Neuronal stem cell (in vitro differentiated cells): Measurements from ENCODE around the gene RNF103.

Experiments used
- DNase-seq: peaks from one replicate; pipeline ENCODE4 v3.0.0-alpha.2; 2013; ENCODE audit warnings: low spot score
- H2AFZ ChIP-seq: one replicate; pipeline ENCODE4 v1.6.1; 2013; ENCODE audit warnings: mild to moderate bottlenecking, low read length, inconsistent platforms
- H2AK5ac ChIP-seq: 2 replicates; pipeline ENCODE4 v1.6.1; 2013; ENCODE audit warnings: low read depth, mild to moderate bottlenecking, inconsistent platforms, low read length, moderate library complexity, mixed read lengths
- H2BK120ac ChIP-seq: 2 replicates; pipeline ENCODE4 v1.6.1; 2013; ENCODE audit warnings: low read depth, mild to moderate bottlenecking, inconsistent platforms, low read length, moderate library complexity, mixed read lengths
- H2BK12ac ChIP-seq: one replicate; pipeline ENCODE4 v1.6.1; 2013; ENCODE audit warnings: low read length, inconsistent platforms
- H2BK15ac ChIP-seq: 2 replicates; pipeline ENCODE4 v1.6.1; 2013; ENCODE audit warnings: mild to moderate bottlenecking, low read length, inconsistent platforms, mixed read lengths
- H2BK5ac ChIP-seq: one replicate; pipeline ENCODE4 v1.6.1; 2013; ENCODE audit warnings: inconsistent platforms, mild to moderate bottlenecking, low read length, moderate library complexity
- H3K14ac ChIP-seq: one replicate; pipeline ENCODE4 v1.6.1; 2013; ENCODE audit warnings: low read length, inconsistent platforms
- H3K18ac ChIP-seq: 2 replicates; pipeline ENCODE4 v1.6.1; 2013; ENCODE audit warnings: low read length, inconsistent platforms
- H3K23ac ChIP-seq: 2 replicates; pipeline ENCODE4 v1.6.1; 2013; ENCODE audit warnings: low read depth, mild to moderate bottlenecking, mixed read lengths, low read length, inconsistent platforms; ENCODE audit not compliant: poor library complexity
- H3K27ac ChIP-seq: replicated peaks from 3 replicates; pipeline ENCODE4 v1.5.1; 2013; ENCODE audit warnings: low read length, inconsistent platforms
- H3K27me3 ChIP-seq, 3 experiments: 2 replicates each; pipeline ENCODE4 v1.6.1; 2013; ENCODE audit warnings: low read length in 3 of 3, mild to moderate bottlenecking in 2 of 3, inconsistent platforms in 1 of 3, low read depth in 1 of 3, mixed read lengths in 1 of 3, moderate library complexity in 1 of 3; ENCODE audit not compliant: control insufficient read depth in 3 of 3, insufficient read depth in 3 of 3
- H3K36me3 ChIP-seq, 2 donors: replicated peaks in 1 of 2; 2 replicates each; pipeline ENCODE4 v1.6.1; 2013; ENCODE audit warnings: low read length in 2 of 2; ENCODE audit not compliant: control insufficient read depth in 2 of 2, insufficient read depth in 2 of 2
- H3K4ac ChIP-seq: 2 replicates; pipeline ENCODE4 v1.6.1; 2013; ENCODE audit warnings: inconsistent platforms, mild to moderate bottlenecking, low read length, moderate library complexity
- H3K4me1 ChIP-seq, 2 donors: 1 replicate in 1 of 2; 2 replicates in 1 of 2; pipeline ENCODE4 v1.6.1; 2013; ENCODE audit warnings: low read length in 2 of 2, low read depth in 1 of 2; ENCODE audit not compliant: control insufficient read depth in 2 of 2, insufficient read depth in 1 of 2
- H3K4me2 ChIP-seq: one replicate; pipeline ENCODE4 v1.6.1; 2013; ENCODE audit warnings: mild to moderate bottlenecking, low read length, inconsistent platforms; ENCODE audit not compliant: insufficient read depth, poor library complexity, severe bottlenecking
- H3K4me3 ChIP-seq, 2 donors: 2 replicates each; pipeline ENCODE4 v1.5.1; 2013; ENCODE audit warnings: low read length in 2 of 2, mild to moderate bottlenecking in 2 of 2, inconsistent platforms in 1 of 2, moderate library complexity in 1 of 2
- H3K79me1 ChIP-seq: one replicate; pipeline ENCODE4 v1.6.1; 2013; ENCODE audit warnings: low read depth, mild to moderate bottlenecking, inconsistent platforms, low read length, moderate library complexity
- H3K9ac ChIP-seq: one replicate; pipeline ENCODE4 v1.6.1; 2013; ENCODE audit warnings: mild to moderate bottlenecking, low read depth, low read length, inconsistent platforms; ENCODE audit not compliant: poor library complexity
- H3K9me3 ChIP-seq, 2 donors: replicated peaks in 1 of 2; 2 replicates each; pipeline versions ENCODE3 to v1.6.1; 2013; ENCODE audit warnings: low read length in 2 of 2, mild to moderate bottlenecking in 2 of 2, inconsistent platforms in 1 of 2, low read depth in 1 of 2, mixed read lengths in 1 of 2, moderate library complexity in 1 of 2; ENCODE audit not compliant: control insufficient read depth in 2 of 2, insufficient read depth in 1 of 2
- H4K8ac ChIP-seq: one replicate; pipeline ENCODE4 v1.6.1; 2013; ENCODE audit warnings: low read depth, mild to moderate bottlenecking, inconsistent platforms, low read length, moderate library complexity
- H4K91ac ChIP-seq: one replicate; pipeline ENCODE4 v1.6.1; 2013; ENCODE audit warnings: low read length, low read depth, mild to moderate bottlenecking, inconsistent platforms; ENCODE audit not compliant: poor library complexity
- WGBS, 2 donors: extraction: QIAGEN DNeasy Blood & Tissue Kit; methylation state at CpG; one replicate each; pipeline ENCODE4 v1.1.7; 2013; ENCODE audit warnings: missing lambda C conversion rate in 2 of 2, mixed read lengths in 1 of 2; ENCODE audit not compliant: insufficient read length in 2 of 2, insufficient replicate concordance in 1 of 2; ENCODE audit errors: extremely low coverage in 2 of 2; 5-methylcytosine and 5-hydroxymethylcytosine counted together

Gene RNF103

DNA sequence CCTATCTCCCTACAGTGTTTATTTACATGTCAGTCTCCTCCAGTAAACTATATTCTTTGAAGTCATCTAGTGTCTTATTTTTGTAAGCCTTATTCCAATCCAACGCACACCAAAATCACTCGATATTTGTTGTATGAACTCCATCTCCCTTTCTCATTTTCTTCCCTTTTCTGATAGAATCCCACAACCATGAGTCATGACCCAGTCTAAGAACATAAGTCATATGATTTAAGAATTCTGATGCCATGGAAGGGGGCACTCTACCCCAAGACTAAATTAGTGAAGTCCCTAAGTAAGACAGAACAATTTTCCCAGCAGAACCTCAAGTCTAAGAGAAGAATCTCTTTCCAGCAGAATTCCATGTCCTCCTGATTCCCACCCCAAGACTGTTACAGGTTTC, 65.8 kb downstream of the RNF103 start:
- DNase-seq, result no peak
- Histone ChIP-seq H3K18ac (no peak overlapping the region), H3K9ac (no peak overlapping the region), H4K91ac (no peak overlapping the region), H3K14ac (no peak overlapping the region), H3K27me3 (no peaks in the 10 kb centered on the region), H3K23ac (no peak overlapping the region), H3K4ac (no peak overlapping the region), H2BK5ac (no peak overlapping the region), H3K9me3 (peaks cover 0 to 3% of the 10 kb centered on the region in 2 donors), H3K4me1 (peaks cover 2 to 3% of the 10 kb centered on the region in 2 donors), H2BK15ac (no peak overlapping the region), H3K79me1 (peaks cover 4% of the 10 kb centered on the region), H2AK5ac (no peak overlapping the region), H3K27ac (no peak overlapping the region), H4K8ac (no peak overlapping the region), H3K36me3 (peaks cover 3 to 19% of the 10 kb centered on the region in 2 donors), H2AFZ (no peak overlapping the region), H2BK12ac (no peak overlapping the region), H3K4me3 (no peak overlapping the region), H3K4me2 (no peak overlapping the region), H2BK120ac (no peak overlapping the region)
- 100% methylated on average over 2 of the region's 2 CpGs; no CpG with 5 or more reads in 1 of the 2 donors for whole genome bisulfite sequencing, 2 donors

DNA sequence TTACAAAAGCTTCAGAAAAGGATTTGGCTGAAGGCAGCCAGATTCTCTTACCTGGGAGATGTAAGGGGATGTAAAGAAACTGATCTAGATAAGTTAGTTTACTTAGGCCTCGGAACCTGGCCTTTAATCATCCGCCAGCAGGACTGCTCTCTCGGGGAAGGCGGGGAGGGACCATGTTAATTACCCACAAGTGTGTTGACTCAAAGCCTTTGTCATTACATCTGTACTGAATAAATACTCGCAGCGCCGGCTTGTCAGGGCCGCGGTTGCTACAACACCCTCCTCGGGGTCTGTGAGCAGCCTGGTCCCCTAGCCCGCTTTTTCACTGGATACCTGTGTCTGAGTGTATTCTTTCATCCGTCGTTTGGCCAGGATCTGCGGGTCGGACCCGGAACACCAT, 67.2 kb downstream of the RNF103 start:
- Histone ChIP-seq H3K4me1 (no peaks in the 10 kb centered on the region), H2BK12ac (no peak overlapping the region), H3K23ac (no peak overlapping the region), H3K18ac (no peak overlapping the region), H2BK15ac (no peak overlapping the region), H3K4me3 (no peak overlapping the region), H3K27me3 (no peaks in the 10 kb centered on the region), H4K8ac (no peak overlapping the region), H3K27ac (no peak overlapping the region), H3K14ac (no peak overlapping the region), H4K91ac (no peak overlapping the region), H3K36me3 (peaks cover 3 to 19% of the 10 kb centered on the region in 2 donors), H3K4me2 (no peak overlapping the region), H2AK5ac (no peak overlapping the region), H3K9me3 (peaks cover 0 to 14% of the 10 kb centered on the region in 2 donors), H2BK120ac (no peak overlapping the region), H3K9ac (no peak overlapping the region), H2AFZ (no peak overlapping the region), H3K79me1 (peaks cover 4% of the 10 kb centered on the region), H2BK5ac (no peak overlapping the region), H3K4ac (no peak overlapping the region)
- DNase-seq, result no peak
- no CpG with 5 or more reads among the region's 16 CpGs for WGBS, 2 donors
